ENCODE results near the gene KIF26B.

Gene KIF26B

GRCh38 chr1:245292141-245292540, 137.4 kb downstream of the KIF26B start:
- no peaks in the 10 kb centered on the region for H3K9me3 ChIP-seq (ENCODE audit: control insufficient read depth, insufficient read depth, low read length)
- H3K4me1 ChIP-seq (ENCODE audit: insufficient read depth, low read length), result no peaks in the 10 kb centered on the region
- no peaks in the 10 kb centered on the region for H3K36me3 ChIP-seq (ENCODE audit: insufficient read depth, low read length)
- no peak overlapping the region for H3K9ac ChIP-seq (ENCODE audit: low read depth, low read length)

- Histone ChIP-seq H3K36me3 (ENCODE audit: insufficient read depth, low read length) (no peaks in the 10 kb centered on the region), H3K9ac (ENCODE audit: low read depth, low read length) (no peak overlapping the region), H3K9me3 (ENCODE audit: control insufficient read depth, insufficient read depth, low read length) (no peaks in the 10 kb centered on the region), H3K4me1 (ENCODE audit: insufficient read depth, low read length) (no peaks in the 10 kb centered on the region)
Observed at GRCh38 chr1:245292553-245292952, 137.8 kb downstream of the KIF26B start.

- Histone ChIP-seq H3K9ac (ENCODE audit: low read depth, low read length) (no peak overlapping the region), H3K36me3 (ENCODE audit: insufficient read depth, low read length) (no peaks in the 10 kb centered on the region)
Observed at GRCh38 chr1:245294020-245294419, 139.2 kb downstream of the KIF26B start.

GRCh38 chr1:245298781-245299180, 144.0 kb downstream of the KIF26B start:
- Histone ChIP-seq H3K9ac (ENCODE audit: low read depth, low read length) (no peak overlapping the region), H3K36me3 (ENCODE audit: insufficient read depth, low read length) (no peaks in the 10 kb centered on the region), H3K4me1 (ENCODE audit: insufficient read depth, low read length) (no peaks in the 10 kb centered on the region), H3K9me3 (ENCODE audit: control insufficient read depth, insufficient read depth, low read length) (no peaks in the 10 kb centered on the region)

More at GRCh38 chr1:245294020-245294419, 139.2 kb downstream of the KIF26B start:
- Histone ChIP-seq H3K9me3 (ENCODE audit: control insufficient read depth, insufficient read depth, low read length) (no peaks in the 10 kb centered on the region), H3K4me1 (ENCODE audit: insufficient read depth, low read length) (no peaks in the 10 kb centered on the region)

- H3K4me1 ChIP-seq (ENCODE audit: insufficient read depth, low read length), result no peaks in the 10 kb centered on the region
- no peaks in the 10 kb centered on the region for H3K36me3 ChIP-seq (ENCODE audit: insufficient read depth, low read length)
- H3K9me3 ChIP-seq (ENCODE audit: control insufficient read depth, insufficient read depth, low read length), result no peaks in the 10 kb centered on the region
- no peak overlapping the region for H3K9ac ChIP-seq (ENCODE audit: low read depth, low read length)
Observed at GRCh38 chr1:245301162-245301580, 146.4 kb downstream of the KIF26B start.

- Histone ChIP-seq H3K9ac (ENCODE audit: low read depth, low read length) (no peak overlapping the region), H3K4me1 (ENCODE audit: insufficient read depth, low read length) (no peaks in the 10 kb centered on the region), H3K36me3 (ENCODE audit: insufficient read depth, low read length) (no peaks in the 10 kb centered on the region), H3K9me3 (ENCODE audit: control insufficient read depth, insufficient read depth, low read length) (no peaks in the 10 kb centered on the region)
Observed at GRCh38 chr1:245301921-245302320, 147.1 kb downstream of the KIF26B start.

GRCh38 chr1:245304698-245305097, 149.9 kb downstream of the KIF26B start:
- no peaks in the 10 kb centered on the region for H3K36me3 ChIP-seq (ENCODE audit: insufficient read depth, low read length)
- no peak overlapping the region for H3K9ac ChIP-seq (ENCODE audit: low read depth, low read length)
- H3K9me3 ChIP-seq (ENCODE audit: control insufficient read depth, insufficient read depth, low read length), result no peaks in the 10 kb centered on the region
- no peaks in the 10 kb centered on the region for H3K4me1 ChIP-seq (ENCODE audit: insufficient read depth, low read length)

GRCh38 chr1:245306020-245306419, 151.2 kb downstream of the KIF26B start:
- H3K9me3 ChIP-seq (ENCODE audit: control insufficient read depth, insufficient read depth, low read length), result no peaks in the 10 kb centered on the region
- H3K36me3 ChIP-seq (ENCODE audit: insufficient read depth, low read length), result no peaks in the 10 kb centered on the region
- H3K9ac ChIP-seq (ENCODE audit: low read depth, low read length), result no peak overlapping the region
- H3K4me1 ChIP-seq (ENCODE audit: insufficient read depth, low read length), result peaks cover 8% of the 10 kb centered on the region; the same call in 1 of the 2 replicates

- H3K4me1 ChIP-seq (ENCODE audit: insufficient read depth, low read length), result peaks cover 9% of the 10 kb centered on the region; the same call in 1 of the 2 replicates
- H3K9me3 ChIP-seq (ENCODE audit: control insufficient read depth, insufficient read depth, low read length), result no peaks in the 10 kb centered on the region
- no peaks in the 10 kb centered on the region for H3K36me3 ChIP-seq (ENCODE audit: insufficient read depth, low read length)
- H3K9ac ChIP-seq (ENCODE audit: low read depth, low read length), result no peak overlapping the region
Observed at GRCh38 chr1:245306628-245307410, 152.0 kb downstream of the KIF26B start.

GRCh38 chr1:245310571-245311531, 156.1 kb downstream of the KIF26B start:
- Histone ChIP-seq H3K4me1 (ENCODE audit: insufficient read depth, low read length) (peaks cover 9% of the 10 kb centered on the region), H3K36me3 (ENCODE audit: insufficient read depth, low read length) (no peaks in the 10 kb centered on the region), H3K9me3 (ENCODE audit: control insufficient read depth, insufficient read depth, low read length) (no peaks in the 10 kb centered on the region), H3K9ac (ENCODE audit: low read depth, low read length) (no peak overlapping the region)

- no peaks in the 10 kb centered on the region for H3K9me3 ChIP-seq (ENCODE audit: control insufficient read depth, insufficient read depth, low read length)
- H3K4me1 ChIP-seq (ENCODE audit: insufficient read depth, low read length), result peaks cover 9% of the 10 kb centered on the region
- H3K36me3 ChIP-seq (ENCODE audit: insufficient read depth, low read length), result no peaks in the 10 kb centered on the region
- H3K9ac ChIP-seq (ENCODE audit: low read depth, low read length), result no peak overlapping the region
Observed at GRCh38 chr1:245311887-245312536, 157.2 kb downstream of the KIF26B start.

GRCh38 chr1:245313576-245313975, 158.8 kb downstream of the KIF26B start:
- Histone ChIP-seq H3K36me3 (ENCODE audit: insufficient read depth, low read length) (no peaks in the 10 kb centered on the region), H3K9ac (ENCODE audit: low read depth, low read length) (no peak overlapping the region), H3K4me1 (ENCODE audit: insufficient read depth, low read length) (peaks cover 9% of the 10 kb centered on the region), H3K9me3 (ENCODE audit: control insufficient read depth, insufficient read depth, low read length) (no peaks in the 10 kb centered on the region)

- Histone ChIP-seq H3K4me1 (ENCODE audit: insufficient read depth, low read length) (no peaks in the 10 kb centered on the region; the same call in 1 of the 2 replicates), H3K36me3 (ENCODE audit: insufficient read depth, low read length) (no peaks in the 10 kb centered on the region), H3K9me3 (ENCODE audit: control insufficient read depth, insufficient read depth, low read length) (no peaks in the 10 kb centered on the region), H3K9ac (ENCODE audit: low read depth, low read length) (no peak overlapping the region)
Observed at GRCh38 chr1:245316784-245317183, 162.0 kb downstream of the KIF26B start.

GRCh38 chr1:245317217-245317616, 162.4 kb downstream of the KIF26B start:
- no peaks in the 10 kb centered on the region; the same call in 1 of the 2 replicates for H3K4me1 ChIP-seq (ENCODE audit: insufficient read depth, low read length)
- no peaks in the 10 kb centered on the region for H3K36me3 ChIP-seq (ENCODE audit: insufficient read depth, low read length)
- no peaks in the 10 kb centered on the region for H3K9me3 ChIP-seq (ENCODE audit: control insufficient read depth, insufficient read depth, low read length)
- no peak overlapping the region for H3K9ac ChIP-seq (ENCODE audit: low read depth, low read length)

Data from ES-I3 (cell line).